Large intestine (tissue), 3 donors: ENCODE results near the gene RC3H1. TPM values are rescaled to one million over a fixed set of nuclear protein-coding genes. Genes with fewer than 3 reads are reported as not detected.
"Not testable (repeated sequence)": the region's sequence is repeated elsewhere in the genome, so short reads cannot be mapped to it uniquely, and the experiment has no call there.

Experiments used
- DNase-seq, 2 donors: peaks; one replicate each; pipeline versions ENCODE4 v3.0.0 to v3.0.0-alpha.2; 2013
- H3K27ac ChIP-seq: one replicate; pipeline ENCODE4 v1.5.1; 2013; ENCODE audit warnings: low read length
- H3K27me3 ChIP-seq: 2 replicates; pipeline ENCODE4 v1.6.1; 2013; ENCODE audit warnings: low read length; ENCODE audit not compliant: control insufficient read depth, insufficient read depth
- H3K36me3 ChIP-seq: 2 replicates; pipeline ENCODE4 v1.6.1; 2013; ENCODE audit warnings: low read length; ENCODE audit not compliant: control insufficient read depth, insufficient read depth
- H3K4me1 ChIP-seq: one replicate; pipeline ENCODE4 v1.6.1; 2013; ENCODE audit warnings: low read length; ENCODE audit not compliant: control insufficient read depth, insufficient read depth
- H3K4me3 ChIP-seq: one replicate; pipeline ENCODE4 v1.5.1; 2013; ENCODE audit warnings: low read length
- H3K9me3 ChIP-seq: one replicate; pipeline ENCODE4 v1.6.1; 2013; ENCODE audit warnings: mild to moderate bottlenecking, low read depth, low read length, moderate library complexity; ENCODE audit not compliant: control insufficient read depth
- WGBS: methylation state at CpG from one replicate; pipeline ENCODE4 v1.1.5; 2013; ENCODE audit warnings: low lambda C conversion rate; ENCODE audit not compliant: insufficient coverage; 5-methylcytosine and 5-hydroxymethylcytosine counted together
- polyA plus RNA-seq: library from polyadenylated mRNA; unstranded; fragments of 120-200 nt; gene quantifications from one replicate; pipeline ENCODE4 v1.2.1, GENCODE V29; 2013

RC3H1 gene
- polyA plus RNA-seq, 1 donor: 12.8 TPM

DNA sequence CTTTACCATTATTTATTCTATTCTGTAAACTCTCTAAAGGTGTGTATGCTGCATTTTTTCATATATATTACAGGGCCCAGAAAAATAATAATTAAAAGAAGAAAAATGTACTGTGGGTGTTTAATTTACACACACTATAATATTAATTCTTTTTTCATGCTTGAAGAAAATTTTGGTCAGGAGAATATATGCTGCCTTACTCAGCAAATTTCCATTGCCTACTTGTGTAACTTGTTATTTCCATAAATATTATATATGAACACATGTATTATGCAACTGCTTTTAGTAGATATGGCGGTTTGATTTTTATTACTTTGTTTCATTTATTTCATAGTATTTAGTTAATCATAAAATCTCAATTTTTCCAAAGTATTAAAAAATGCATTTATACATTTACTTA, 58.7 kb downstream of the RC3H1 start:
- H3K36me3 ChIP-seq: peaks cover 60% of the 10 kb centered on the region
- no peak for DNase-seq
- 100% methylated on average over 1 of the region's 1 CpG for WGBS
- H3K4me3 ChIP-seq: no peak overlapping the region
- H3K27ac ChIP-seq: no peak overlapping the region
- no peaks in the 10 kb centered on the region for H3K27me3 ChIP-seq
- H3K9me3 ChIP-seq: no peaks in the 10 kb centered on the region
- no peaks in the 10 kb centered on the region for H3K4me1 ChIP-seq

DNA sequence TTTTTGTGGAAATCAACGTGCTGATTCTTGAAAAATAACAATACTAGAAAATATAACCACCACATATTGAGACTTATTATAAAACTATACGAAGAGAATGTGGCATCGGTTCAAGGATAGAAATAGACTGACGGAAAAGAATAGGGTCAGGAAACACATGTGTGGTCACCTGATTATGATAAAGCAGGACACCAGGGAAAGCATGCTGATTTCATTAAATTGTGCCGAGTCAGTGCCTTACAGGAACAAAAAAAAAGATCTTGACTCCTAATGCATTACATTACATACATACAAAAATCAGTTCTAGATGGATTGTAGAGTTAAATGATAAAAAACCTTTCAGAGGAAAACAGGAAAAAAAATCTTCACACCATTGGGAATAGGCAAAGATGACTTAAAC, 61.5 kb downstream of the RC3H1 start:
- Histone ChIP-seq H3K9me3 (no peaks in the 10 kb centered on the region), H3K27me3 (no peaks in the 10 kb centered on the region), H3K4me1 (no peaks in the 10 kb centered on the region), H3K4me3 (no peak overlapping the region), H3K36me3 (peaks cover 55% of the 10 kb centered on the region), H3K27ac (no peak overlapping the region)
- 92% methylated on average over 3 of the region's 5 CpGs for WGBS
- DNase-seq: no peak

DNA sequence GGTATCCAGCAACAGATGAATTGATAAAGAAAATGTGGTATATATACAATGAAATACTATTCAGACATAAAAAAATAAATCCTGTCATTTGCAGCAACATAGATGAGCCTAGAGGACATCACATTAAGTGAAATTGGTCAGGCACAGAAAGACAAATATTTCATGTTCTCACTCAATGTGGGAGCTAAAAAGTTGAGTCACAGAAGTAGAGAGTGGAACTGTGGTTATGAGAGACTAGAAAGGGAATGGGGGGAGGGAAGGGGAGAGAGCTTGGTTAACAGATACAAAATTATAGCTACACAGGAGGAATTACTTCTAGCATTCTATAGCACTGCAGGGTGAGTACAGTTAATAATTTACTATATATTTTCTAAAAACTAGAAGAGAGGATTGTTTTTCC, 68.0 kb downstream of the RC3H1 start:
- no peak for DNase-seq
- H3K4me1 ChIP-seq: no peaks in the 10 kb centered on the region
- H3K4me3 ChIP-seq: no peak overlapping the region
- peaks cover 50% of the 10 kb centered on the region for H3K36me3 ChIP-seq
- no peaks in the 10 kb centered on the region for H3K9me3 ChIP-seq
- no peak overlapping the region for H3K27ac ChIP-seq
- no peaks in the 10 kb centered on the region for H3K27me3 ChIP-seq

DNA sequence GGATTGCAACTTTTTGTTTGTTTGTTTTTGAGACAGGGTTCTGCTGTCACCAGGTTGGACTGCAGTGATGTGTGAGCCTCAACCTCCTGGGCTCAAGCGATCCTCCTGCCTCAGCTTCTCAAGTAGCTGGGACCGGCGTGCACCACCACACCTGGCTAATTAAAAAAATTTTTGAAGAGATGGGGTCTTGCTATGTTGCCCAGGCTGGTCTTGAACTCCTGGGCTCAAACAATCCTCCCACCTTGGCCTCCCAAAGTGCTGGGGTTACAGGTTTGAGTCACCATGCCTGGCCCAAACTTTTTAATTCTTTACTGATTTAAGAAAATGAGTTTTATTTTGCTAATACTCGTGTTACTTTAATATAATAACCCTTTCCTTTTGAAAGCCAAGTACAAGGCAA, 73.6 kb downstream of the RC3H1 start:
- no peak for DNase-seq
- H3K27ac ChIP-seq: no peak overlapping the region
- no peaks in the 10 kb centered on the region for H3K4me1 ChIP-seq
- peaks cover 79% of the 10 kb centered on the region for H3K36me3 ChIP-seq
- H3K9me3 ChIP-seq: no peaks in the 10 kb centered on the region
- H3K4me3 ChIP-seq: no peak overlapping the region
- 100% methylated on average over 1 of the region's 4 CpGs for WGBS
- H3K27me3 ChIP-seq: no peaks in the 10 kb centered on the region

DNA sequence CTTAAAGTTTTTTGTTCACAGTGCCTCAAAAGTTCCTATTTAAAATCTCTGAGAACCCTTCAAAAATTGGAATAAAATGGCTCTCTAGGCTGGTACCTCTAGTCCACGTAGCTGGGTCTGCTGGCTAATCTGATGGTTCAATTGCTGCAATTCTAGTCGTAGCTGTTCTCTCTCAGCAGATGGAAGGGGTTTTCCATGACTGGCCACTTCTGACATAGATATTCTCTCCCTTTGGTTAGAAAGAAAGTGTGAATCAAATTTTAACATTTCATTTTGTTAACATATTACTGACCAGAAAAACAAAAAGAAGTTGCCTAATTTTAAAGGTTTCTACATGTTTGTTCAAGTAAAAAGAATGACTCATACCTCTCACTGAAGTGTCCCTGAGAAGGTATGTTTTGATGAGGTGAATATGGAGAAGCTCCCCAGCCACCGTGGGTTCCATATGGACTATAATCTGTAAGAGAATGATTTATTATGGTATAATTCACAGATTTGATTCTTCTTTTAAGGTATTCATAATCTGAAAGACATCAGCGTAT, 75.7 kb downstream of the RC3H1 start:
- Histone ChIP-seq H3K4me3 (no peak overlapping the region), H3K27ac (no peak overlapping the region), H3K36me3 (peaks cover 75% of the 10 kb centered on the region), H3K27me3 (no peaks in the 10 kb centered on the region), H3K9me3 (no peaks in the 10 kb centered on the region), H3K4me1 (no peaks in the 10 kb centered on the region)
- 100% methylated on average over 1 of the region's 4 CpGs for WGBS
- no peak for DNase-seq

DNA sequence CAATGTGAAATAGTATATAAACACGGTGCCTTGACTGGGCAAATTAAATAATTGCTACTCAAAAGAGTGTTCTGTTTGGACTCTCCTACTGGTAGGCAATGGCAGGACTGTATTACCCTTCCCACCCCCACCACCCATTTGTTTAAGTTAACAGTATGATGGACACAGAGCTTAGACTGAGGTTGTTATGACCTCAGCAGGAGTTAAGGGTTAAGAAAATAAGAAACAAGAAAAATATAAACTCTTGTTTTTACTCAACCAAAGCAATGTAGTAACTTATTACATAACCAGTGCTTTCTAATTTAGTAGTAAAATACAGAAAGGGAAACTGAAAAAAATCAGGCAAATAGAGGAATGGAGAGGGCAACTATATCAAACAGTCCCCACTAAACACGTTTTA, 85.1 kb downstream of the RC3H1 start:
- H3K36me3 ChIP-seq: peaks cover 32% of the 10 kb centered on the region
- no CpG with 5 or more reads among the region's 2 CpGs for WGBS
- no peaks in the 10 kb centered on the region for H3K4me1 ChIP-seq
- no peak overlapping the region for H3K4me3 ChIP-seq
- DNase-seq: no peak
- no peak overlapping the region for H3K27ac ChIP-seq
- no peaks in the 10 kb centered on the region for H3K9me3 ChIP-seq
- no peaks in the 10 kb centered on the region for H3K27me3 ChIP-seq

DNA sequence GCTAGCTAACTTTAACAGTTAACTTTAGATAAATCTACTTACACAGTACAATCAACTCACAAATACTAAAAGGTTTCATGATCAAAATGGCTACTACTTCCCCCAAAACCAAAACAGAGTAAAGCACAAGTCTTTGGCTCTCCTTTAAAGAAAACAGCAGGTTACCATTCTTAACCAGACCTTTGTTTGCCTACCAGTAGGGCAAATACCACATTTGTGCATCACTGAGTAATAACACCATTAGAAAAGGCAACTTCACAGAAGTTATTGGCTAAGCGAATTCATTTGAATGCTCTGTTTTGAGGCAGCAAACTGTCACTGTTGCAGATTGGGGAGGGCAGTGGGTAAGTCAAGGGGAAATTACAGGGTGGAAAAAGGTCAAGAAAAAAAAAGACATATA, 87.7 kb downstream of the RC3H1 start:
- H3K27me3 ChIP-seq: no peaks in the 10 kb centered on the region
- H3K9me3 ChIP-seq: no peaks in the 10 kb centered on the region
- no peak for DNase-seq
- H3K36me3 ChIP-seq: peaks cover 21% of the 10 kb centered on the region
- H3K27ac ChIP-seq: no peak overlapping the region
- no peak overlapping the region for H3K4me3 ChIP-seq
- no peaks in the 10 kb centered on the region for H3K4me1 ChIP-seq
- 100% methylated on average over 1 of the region's 1 CpG for WGBS

DNA sequence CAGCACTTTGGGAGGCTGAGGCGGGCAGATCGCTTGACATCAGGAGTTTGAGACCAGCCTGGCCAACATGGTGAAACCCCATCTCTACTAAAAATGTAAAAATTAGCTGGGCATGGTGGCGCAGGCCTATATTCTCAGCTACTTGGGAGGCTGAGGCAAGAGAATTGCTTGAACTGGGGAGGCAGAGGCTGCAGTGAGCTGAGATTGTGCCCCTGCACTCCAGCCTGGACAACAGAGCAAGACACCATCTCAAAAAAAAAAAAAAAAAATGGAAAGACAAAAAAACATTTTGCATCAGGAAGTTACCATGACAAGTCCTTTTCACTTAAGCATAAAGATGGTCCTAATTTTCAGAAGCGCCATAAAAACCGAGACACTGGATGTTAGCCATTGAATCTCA, 91.6 kb downstream of the RC3H1 start:
- not testable (repeated sequence) for H3K36me3 ChIP-seq
- WGBS: 100% methylated on average over 1 of the region's 5 CpGs

DNA sequence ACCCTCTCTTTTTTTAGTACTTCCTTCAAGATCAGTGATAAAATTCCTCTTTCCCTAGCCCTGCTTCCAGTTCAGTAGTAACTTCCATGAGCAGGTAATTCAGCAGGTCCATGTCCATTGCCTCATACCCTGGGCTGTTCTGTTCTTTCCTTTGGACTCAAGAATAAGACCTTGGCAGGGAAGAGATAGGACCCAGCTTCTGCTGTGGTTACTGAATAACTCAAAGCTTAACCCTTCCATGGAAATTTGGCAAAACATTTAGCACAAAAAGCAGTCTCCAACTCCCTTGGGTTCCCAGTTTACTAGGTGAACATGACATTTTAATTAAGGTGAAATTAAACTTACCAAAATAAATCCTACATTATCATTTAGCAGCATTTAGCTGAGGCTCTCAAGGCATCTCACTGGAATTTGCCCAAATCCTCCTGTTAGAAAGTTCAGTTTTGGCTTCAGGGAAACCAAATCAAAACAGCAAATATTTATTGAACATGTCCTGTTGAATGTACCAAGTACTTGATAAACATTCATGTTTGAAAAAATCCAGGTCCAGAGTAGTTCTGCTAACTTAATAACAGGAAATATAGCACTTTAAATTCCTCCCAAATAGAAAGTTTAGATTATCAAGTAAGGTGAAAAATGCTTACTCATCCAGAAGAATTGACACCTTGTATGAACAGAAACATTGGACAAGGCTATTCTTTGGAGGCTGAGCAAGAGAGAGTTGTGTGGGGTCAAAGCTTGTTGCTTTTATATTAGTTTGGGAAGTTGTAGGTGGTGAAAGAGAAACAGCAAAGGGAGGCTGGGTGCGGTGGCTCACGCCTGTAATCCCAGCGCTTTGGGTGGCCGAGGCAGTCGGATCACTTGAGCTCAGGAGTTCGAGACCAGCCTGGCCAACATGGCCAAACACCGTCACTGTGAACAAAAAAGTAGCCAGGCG, 96.6 kb downstream of the RC3H1 start:
- Histone ChIP-seq H3K4me1 (peaks cover 16% of the 10 kb centered on the region), H3K9me3 (no peaks in the 10 kb centered on the region), H3K4me3 (no peak overlapping the region), H3K27me3 (no peaks in the 10 kb centered on the region), H3K36me3 (no peaks in the 10 kb centered on the region), H3K27ac (peak overlapping the region; percentile 52)
- DNase-seq: peak; percentile 73 to 86
- WGBS: 100% methylated on average over 1 of the region's 8 CpGs

More for the DNA sequence above, 91.6 kb downstream of the RC3H1 start:
- DNase-seq, H3K9me3 ChIP-seq, H3K4me3 ChIP-seq, H3K27me3 ChIP-seq, H3K27ac ChIP-seq: not testable (repeated sequence)
- peaks cover 13% of the 10 kb centered on the region for H3K4me1 ChIP-seq

DNA sequence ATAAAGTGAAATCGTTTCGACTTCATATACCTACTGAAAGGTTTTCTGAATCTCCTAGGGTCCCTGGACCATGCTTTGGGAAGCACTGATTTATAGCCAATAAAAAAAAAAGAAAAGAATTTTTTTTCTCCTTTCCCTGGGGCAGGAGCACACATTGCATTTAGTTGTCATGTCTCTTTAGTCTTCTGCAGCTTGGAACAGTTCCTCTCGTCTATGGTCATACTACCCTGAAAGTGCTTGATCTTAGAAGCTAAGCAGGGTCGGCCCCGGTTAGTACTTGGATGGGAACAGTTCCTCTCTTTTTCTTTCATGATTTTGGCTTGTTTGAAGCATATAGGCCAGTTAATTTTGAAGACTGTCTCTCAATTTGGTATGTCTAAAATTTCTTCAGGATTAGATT, 101.3 kb downstream of the RC3H1 start:
- H3K4me1 ChIP-seq: peaks cover 22% of the 10 kb centered on the region
- no peak for DNase-seq
- H3K36me3 ChIP-seq: no peaks in the 10 kb centered on the region
- H3K27ac ChIP-seq: no peak overlapping the region
- H3K27me3 ChIP-seq: no peaks in the 10 kb centered on the region
- H3K9me3 ChIP-seq: no peaks in the 10 kb centered on the region
- 90% methylated on average over 2 of the region's 5 CpGs for WGBS
- no peak overlapping the region for H3K4me3 ChIP-seq
